GM06990 (cell line): ENCODE measurements around the gene ERMAP.

ENCODE experiments used
- DNase-seq: peaks from one replicate; pipeline ENCODE4 v3.0.0-alpha.2; 2011; ENCODE audit not compliant: insufficient read length; ENCODE audit errors: extremely low read depth
- H3K27me3 ChIP-seq: replicated peaks from 2 replicates; pipeline ENCODE4 v1.6.0; 2011; ENCODE audit warnings: low read length; ENCODE audit not compliant: control insufficient read depth, insufficient read depth
- H3K36me3 ChIP-seq: 2 replicates; pipeline ENCODE4 v1.5.1; 2011; ENCODE audit warnings: low read length; ENCODE audit not compliant: control insufficient read depth, insufficient read depth
- H3K4me3 ChIP-seq: replicated peaks from 2 replicates; pipeline ENCODE4 v1.5.1; 2011; ENCODE audit warnings: low read depth, mild to moderate bottlenecking, control low read depth, low read length
- CTCF ChIP-seq: IDR thresholded peaks from 2 replicates; pipeline ENCODE4 v1.5.1; 2011; ENCODE audit warnings: low read length, control low read depth, mild to moderate bottlenecking, inconsistent platforms; ENCODE audit not compliant: insufficient read depth, poor library complexity, severe bottlenecking

The ERMAP gene

GRCh38 chr1:42784547-42784945 lies 32.4 kb upstream of the ERMAP start:
- TF ChIP-seq CTCF: no peak
- Histone ChIP-seq H3K27me3 (no peaks in the 10 kb centered on the region), H3K4me3 (no peak overlapping the region), H3K36me3 (peaks cover 4% of the 10 kb centered on the region)
- DNase-seq: no peak

- no peaks in the 10 kb centered on the region for H3K27me3 ChIP-seq
- no peak within 1 kb of the TSS for H3K4me3 ChIP-seq
- TF ChIP-seq CTCF: no peak
- H3K36me3 ChIP-seq: peaks cover 4% of the 10 kb centered on the region
- no peak for DNase-seq
Observed at GRCh38 chr1:42784946-42785693, 31.8 kb upstream of the ERMAP start, which contains the start of gene TMEM269. TMEM269 (plus strand) TSS chr1:42784991; CDS start chr1:42789894, 4,903 bp downstream.

- H3K4me3 ChIP-seq: no peak overlapping the region
- no peak for DNase-seq
- H3K36me3 ChIP-seq: peaks cover 2% of the 10 kb centered on the region
- TF ChIP-seq CTCF: no peak
- H3K27me3 ChIP-seq: no peaks in the 10 kb centered on the region
Observed at GRCh38 chr1:42786097-42786496, 30.8 kb upstream of the ERMAP start.

- no peak overlapping the region for H3K4me3 ChIP-seq
- H3K27me3 ChIP-seq: no peaks in the 10 kb centered on the region
- no peaks in the 10 kb centered on the region for H3K36me3 ChIP-seq
- TF ChIP-seq CTCF: no peak
- DNase-seq: no peak
Observed at GRCh38 chr1:42788021-42788420, 28.9 kb upstream of the ERMAP start.

GRCh38 chr1:42793824-42794223 lies 23.1 kb upstream of the ERMAP start:
- no peak for DNase-seq
- no peaks in the 10 kb centered on the region for H3K27me3 ChIP-seq
- H3K36me3 ChIP-seq: no peaks in the 10 kb centered on the region
- no peak overlapping the region for H3K4me3 ChIP-seq
- no peak for TF ChIP-seq CTCF
